Measurements from ENCODE around the gene C9. TPM values are rescaled to one million over a fixed set of nuclear protein-coding genes. Genes with fewer than 3 reads are reported as not detected.

The C9 gene
- polyA plus RNA-seq, 1 donor from 2014 or later, result not detected

DNA sequence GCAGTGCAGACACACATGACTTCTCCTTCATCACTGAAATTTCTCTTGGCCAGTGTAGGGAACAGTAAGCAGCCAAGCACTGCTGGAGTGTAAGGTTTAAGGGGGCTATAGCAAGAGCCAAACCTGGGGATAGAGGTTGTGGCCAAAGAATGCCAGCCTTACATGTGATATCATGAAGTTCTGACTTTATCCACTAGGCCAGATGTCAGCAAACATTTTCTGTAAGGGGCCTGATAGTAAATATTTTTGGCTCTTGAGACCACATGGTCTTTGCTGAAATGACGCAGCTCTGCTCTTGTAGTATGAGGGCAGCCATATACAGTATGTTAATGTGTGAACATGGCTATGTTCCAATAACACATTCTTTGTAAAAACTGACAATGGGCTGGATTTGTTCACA is 115.2 kb downstream of the C9 start:
- Histone ChIP-seq H3K79me2 (replicated peaks; ENCODE audit: insufficient read depth, low read length) (no peaks in the 10 kb centered on the region), H3K9me2 (ENCODE audit: insufficient read depth, low read length) (no peaks in the 10 kb centered on the region), H3K9me3 (ENCODE audit: low read length) (no peaks in the 10 kb centered on the region), H3K27me3 (ENCODE audit: insufficient read depth, low read depth, low read length) (no peaks in the 10 kb centered on the region), H3K4me2 (ENCODE audit: low read length) (no peak overlapping the region), H3K27ac (ENCODE audit: low read length) (no peak overlapping the region), H3K36me3 (ENCODE audit: insufficient read depth, low read length) (no peaks in the 10 kb centered on the region), H3K9ac (ENCODE audit: low read length) (no peak overlapping the region), H4K20me1 (ENCODE audit: insufficient read depth) (no peaks in the 10 kb centered on the region), H3F3A (ENCODE audit: insufficient read depth, low read length, poor library complexity, severe bottlenecking) (no peaks in the 10 kb centered on the region), H2AFZ (ENCODE audit: low read depth, low read length) (no peak overlapping the region), H3K4me3 (ENCODE audit: low read length) (no peak overlapping the region)
- no peak for TF ChIP-seq REST (IDR thresholded peaks at IDR 0.05; ENCODE audit: borderline replicate concordance)
- TF ChIP-seq CTCF (IDR thresholded peaks at IDR 0.05; ENCODE audit: poor library complexity, severe bottlenecking), result no peak
- no peak for TF ChIP-seq POLR2AphosphoS5 (IDR thresholded peaks at IDR 0.05)
- TF ChIP-seq RAD21 (conservative IDR thresholded peaks at IDR 0.05), result no peak
- no peak for TF ChIP-seq SMC3 (conservative IDR thresholded peaks at IDR 0.05; ENCODE audit: poor library complexity)
- no peak for TF ChIP-seq TAF1 (IDR thresholded peaks at IDR 0.05; ENCODE audit: low read depth)
- TF ChIP-seq EZH2 (IDR thresholded peaks at IDR 0.05; ENCODE audit: borderline replicate concordance, insufficient read depth, low read length, poor library complexity, severe bottlenecking), result no peak
- TF ChIP-seq MXI1 (conservative IDR thresholded peaks at IDR 0.05; ENCODE audit: poor library complexity, severe bottlenecking), result no peak
- TF ChIP-seq EP300 (conservative IDR thresholded peaks at IDR 0.05; ENCODE audit: poor library complexity, severe bottlenecking), result no peak

GRCh38 chr5:39240750-39241149 is 123.5 kb downstream of the C9 start:
- H3K27me3 ChIP-seq (ENCODE audit: insufficient read depth, low read depth, low read length), result no peaks in the 10 kb centered on the region
- no peak overlapping the region for H3K4me3 ChIP-seq (ENCODE audit: low read length)
- no peaks in the 10 kb centered on the region for H3F3A ChIP-seq (ENCODE audit: insufficient read depth, low read length, poor library complexity, severe bottlenecking)
- H3K27ac ChIP-seq (ENCODE audit: low read length), result no peak overlapping the region
- no peaks in the 10 kb centered on the region for H3K79me2 ChIP-seq (replicated peaks; ENCODE audit: insufficient read depth, low read length)
- no peaks in the 10 kb centered on the region for H4K20me1 ChIP-seq (ENCODE audit: insufficient read depth)
- H3K9me2 ChIP-seq (ENCODE audit: insufficient read depth, low read length), result no peaks in the 10 kb centered on the region
- H3K36me3 ChIP-seq (ENCODE audit: insufficient read depth, low read length), result no peaks in the 10 kb centered on the region
- no peak for TF ChIP-seq EZH2 (IDR thresholded peaks at IDR 0.05; ENCODE audit: borderline replicate concordance, insufficient read depth, low read length, poor library complexity, severe bottlenecking)
- H3K9ac ChIP-seq (ENCODE audit: low read length), result no peak overlapping the region
- H3K4me2 ChIP-seq (ENCODE audit: low read length), result no peak overlapping the region
- H3K9me3 ChIP-seq (ENCODE audit: low read length), result no peaks in the 10 kb centered on the region
- no peak overlapping the region for H2AFZ ChIP-seq (ENCODE audit: low read depth, low read length)

Measured in neural cell (in vitro differentiated cells).